AG10803 (cell line): ENCODE measurements around the gene RB1.

ENCODE experiments used
- DNase-seq: peaks from one replicate; pipeline ENCODE4 v3.0.0; 2010; ENCODE audit warnings: low read depth
- H3K4me3 ChIP-seq: 2 replicates; pipeline ENCODE4 v1.5.1; 2011; ENCODE audit warnings: mild to moderate bottlenecking, low read length, control low read depth
- CTCF ChIP-seq: conservative IDR thresholded peaks from 2 replicates; pipeline ENCODE4 v1.5.1; 2011; ENCODE audit warnings: mild to moderate bottlenecking, low read length, control low read depth, inconsistent platforms

The RB1 gene

GRCh38 chr13:48502601-48503319 is 199.2 kb downstream of the RB1 start:
- no peak for DNase-seq
- no peak overlapping the region for H3K4me3 ChIP-seq
- no peak for TF ChIP-seq CTCF

- H3K4me3 ChIP-seq, result no peak overlapping the region
- no peak for DNase-seq
- no peak for TF ChIP-seq CTCF
These were observed 201.1 kb downstream of the RB1 start for GRCh38 chr13:48504606-48505005.

- no peak for DNase-seq
- no peak for TF ChIP-seq CTCF
- no peak overlapping the region for H3K4me3 ChIP-seq
These were observed 201.5 kb downstream of the RB1 start for GRCh38 chr13:48505012-48505411.

GRCh38 chr13:48505597-48506091 is 202.1 kb downstream of the RB1 start:
- no peak for TF ChIP-seq CTCF
- DNase-seq, result peak; percentile 88
- no peak overlapping the region for H3K4me3 ChIP-seq

GRCh38 chr13:48506092-48506701 is 202.6 kb downstream of the RB1 start:
- no peak for TF ChIP-seq CTCF
- no peak for DNase-seq
- H3K4me3 ChIP-seq, result no peak overlapping the region

- DNase-seq, result no peak
- no peak overlapping the region for H3K4me3 ChIP-seq
- TF ChIP-seq CTCF, result no peak
These were observed 203.5 kb downstream of the RB1 start for GRCh38 chr13:48507021-48507420.

- H3K4me3 ChIP-seq, result no peak overlapping the region
- no peak for TF ChIP-seq CTCF
- no peak for DNase-seq
These were observed 204.5 kb downstream of the RB1 start for GRCh38 chr13:48508011-48508410.
